HUES64 (cell line): ENCODE results near the gene DDI1. TPM values are rescaled to one million over a fixed set of nuclear protein-coding genes. Genes with fewer than 3 reads are reported as not detected.

ENCODE experiments used
- H3K27ac ChIP-seq: 2 replicates; pipeline ENCODE4 v1.7.0; 2013; ENCODE audit warnings: low read depth, low read length, inconsistent platforms
- H3K27me3 ChIP-seq: 2 replicates; pipeline ENCODE4 v1.6.1; 2013; ENCODE audit warnings: mild to moderate bottlenecking, low read length; ENCODE audit not compliant: insufficient read depth
- H3K36me3 ChIP-seq: 2 replicates; pipeline ENCODE4 v1.6.1; 2013; ENCODE audit warnings: mild to moderate bottlenecking, low read length; ENCODE audit not compliant: insufficient read depth
- H3K4me1 ChIP-seq: 2 replicates; pipeline ENCODE4 v1.6.1; 2013; ENCODE audit warnings: mild to moderate bottlenecking, low read length, moderate library complexity; ENCODE audit not compliant: insufficient read depth
- H3K4me3 ChIP-seq: 2 replicates; pipeline ENCODE4 v1.5.1; 2013; ENCODE audit warnings: mild to moderate bottlenecking, low read length, moderate library complexity
- H3K9ac ChIP-seq: 2 replicates; pipeline ENCODE4 v1.6.1; 2013; ENCODE audit warnings: mild to moderate bottlenecking, low read depth, low read length
- H3K9me3 ChIP-seq: 2 replicates; pipeline ENCODE4 v1.6.1; 2013; ENCODE audit warnings: low read depth, low read length; ENCODE audit not compliant: insufficient read depth
- WGBS: fragments of 150-250, 120-280 bp; methylation state at CpG from one replicate; pipeline ENCODE4 v1.1.7; 2013; ENCODE audit warnings: missing lambda C conversion rate; 5-methylcytosine and 5-hydroxymethylcytosine counted together
- polyA plus RNA-seq, 2 experiments: library from polyadenylated mRNA; stranded (reverse); fragments of 50-300 nt; gene quantifications; one replicate each; pipeline ENCODE4 v1.2.3, GENCODE V29; 2013

Gene DDI1
- not detected for polyA plus RNA-seq (2013, experiment 1 of 2)
- not detected for polyA plus RNA-seq (2013, experiment 2 of 2)

GRCh38 chr11:104036588-104036987 is at the start of gene DDI1:
TSS of gene DDI1 (plus strand) at chr11:104036640. CDS start at chr11:104036823, 183 bp downstream.
- WGBS = 98% methylated on average over 26 of the region's 26 CpGs
- H3K9me3 ChIP-seq = no peaks in the 10 kb centered on the region
- H3K36me3 ChIP-seq = no peaks in the 10 kb centered on the region
- no peaks in the 10 kb centered on the region for H3K27me3 ChIP-seq
- H3K9ac ChIP-seq = no peak within 1 kb of the TSS
- H3K4me3 ChIP-seq = no peak within 1 kb of the TSS
- H3K4me1 ChIP-seq = no peaks in the 10 kb centered on the region
- H3K27ac ChIP-seq = no peak within 1 kb of the TSS

GRCh38 chr11:103987629-103988594 is 48.5 kb upstream of the DDI1 start:
- peaks cover 4% of the 10 kb centered on the region; the same call in 1 of the 2 replicates for H3K4me1 ChIP-seq
- WGBS = 70% methylated on average over 8 of the region's 9 CpGs
- H3K9ac ChIP-seq = no peak overlapping the region
- H3K27ac ChIP-seq = no peak overlapping the region
- no peaks in the 10 kb centered on the region for H3K36me3 ChIP-seq
- H3K27me3 ChIP-seq = no peaks in the 10 kb centered on the region
- H3K4me3 ChIP-seq = no peak overlapping the region
- no peaks in the 10 kb centered on the region for H3K9me3 ChIP-seq

DNA sequence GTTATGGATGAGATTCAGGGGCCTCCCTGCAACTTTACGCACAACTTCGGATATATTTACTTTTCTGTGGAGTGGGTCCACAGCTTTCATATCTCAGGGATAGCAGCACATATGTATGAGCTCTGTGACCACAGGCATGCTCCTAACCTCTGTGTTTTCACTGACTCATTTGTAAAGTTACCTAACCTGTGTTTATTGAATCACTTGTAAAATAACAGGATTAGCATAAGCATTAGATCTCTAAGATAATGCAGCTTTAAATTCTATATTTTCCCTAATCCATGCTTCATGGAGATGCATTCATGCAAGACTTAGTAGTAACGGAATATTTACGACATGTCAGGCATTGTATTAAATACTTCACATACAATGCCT is 47.9 kb upstream of the DDI1 start:
- no peak overlapping the region for H3K27ac ChIP-seq
- no peaks in the 10 kb centered on the region for H3K27me3 ChIP-seq
- WGBS = 73% methylated on average over 4 of the region's 4 CpGs
- H3K9me3 ChIP-seq = no peaks in the 10 kb centered on the region
- H3K4me1 ChIP-seq = peaks cover 4% of the 10 kb centered on the region; the same call in 1 of the 2 replicates
- no peak overlapping the region for H3K9ac ChIP-seq
- H3K36me3 ChIP-seq = no peaks in the 10 kb centered on the region
- H3K4me3 ChIP-seq = no peak overlapping the region

- no peaks in the 10 kb centered on the region for H3K4me1 ChIP-seq
- no peak overlapping the region for H3K27ac ChIP-seq
- H3K9ac ChIP-seq = no peak overlapping the region
- no peaks in the 10 kb centered on the region for H3K27me3 ChIP-seq
- no peak overlapping the region for H3K4me3 ChIP-seq
- no peaks in the 10 kb centered on the region for H3K36me3 ChIP-seq
- no peaks in the 10 kb centered on the region for H3K9me3 ChIP-seq
Observed at GRCh38 chr11:103993507-103993906, 42.9 kb upstream of the DDI1 start.

GRCh38 chr11:103994094-103994493 is 42.3 kb upstream of the DDI1 start:
- Histone ChIP-seq H3K27ac (no peak overlapping the region), H3K9ac (no peak overlapping the region), H3K4me1 (no peaks in the 10 kb centered on the region), H3K36me3 (no peaks in the 10 kb centered on the region), H3K9me3 (no peaks in the 10 kb centered on the region), H3K27me3 (no peaks in the 10 kb centered on the region), H3K4me3 (no peak overlapping the region)
- WGBS = no CpG with 5 or more reads among the region's 1 CpG

DNA sequence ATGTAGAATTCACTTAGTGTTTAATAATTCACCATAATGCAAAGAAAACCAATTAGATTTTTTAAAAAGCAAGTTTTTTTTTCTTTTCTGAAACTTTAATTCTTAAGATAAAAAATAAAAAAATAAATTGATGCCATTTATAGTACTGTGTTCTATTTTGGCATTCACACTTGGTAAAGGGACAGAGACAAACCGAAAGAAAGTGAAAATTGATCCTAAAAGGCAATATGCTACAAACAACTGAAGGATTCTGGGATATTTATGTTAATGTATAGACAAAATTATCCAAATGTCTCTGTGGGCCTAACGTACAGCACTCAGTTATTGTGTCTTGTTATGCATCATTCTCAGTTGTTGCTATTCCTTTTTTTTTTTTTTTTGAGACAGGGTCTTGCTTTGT is 41.9 kb upstream of the DDI1 start:
- 84% methylated on average over 2 of the region's 2 CpGs for WGBS
- H3K4me3 ChIP-seq = no peak overlapping the region

GRCh38 chr11:103995896-103996295 is 40.5 kb upstream of the DDI1 start:
- Histone ChIP-seq H3K27ac (no peak overlapping the region), H3K4me3 (no peak overlapping the region), H3K36me3 (no peaks in the 10 kb centered on the region), H3K9ac (no peak overlapping the region), H3K27me3 (no peaks in the 10 kb centered on the region), H3K9me3 (no peaks in the 10 kb centered on the region), H3K4me1 (no peaks in the 10 kb centered on the region)
- WGBS = 89% methylated on average over 3 of the region's 4 CpGs

More for the DNA sequence above, 41.9 kb upstream of the DDI1 start:
- Histone ChIP-seq H3K4me1 (no peaks in the 10 kb centered on the region), H3K36me3 (no peaks in the 10 kb centered on the region), H3K27ac (no peak overlapping the region), H3K9me3 (no peaks in the 10 kb centered on the region), H3K27me3 (no peaks in the 10 kb centered on the region), H3K9ac (no peak overlapping the region)

DNA sequence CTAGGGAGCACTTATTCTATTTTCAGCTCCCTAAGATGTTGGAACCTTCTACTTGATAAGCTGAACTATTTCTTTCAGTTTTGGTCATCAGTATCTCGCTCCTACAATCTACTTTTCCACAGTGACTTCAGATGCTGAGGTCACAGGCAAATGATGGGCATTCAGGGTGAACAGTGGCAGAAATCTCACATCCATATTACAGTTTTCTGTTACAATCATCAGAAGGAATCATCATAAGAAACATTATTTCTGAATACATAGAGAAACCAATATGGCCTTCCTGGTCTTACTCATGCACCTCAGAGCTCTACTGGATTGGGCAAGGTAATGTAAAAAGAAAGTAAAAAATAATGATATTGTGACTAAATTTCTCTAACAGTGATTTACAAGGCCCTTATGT is 39.4 kb upstream of the DDI1 start:
- H3K9me3 ChIP-seq = no peaks in the 10 kb centered on the region
- H3K27ac ChIP-seq = no peak overlapping the region
- no peaks in the 10 kb centered on the region for H3K4me1 ChIP-seq
- H3K9ac ChIP-seq = no peak overlapping the region
- 95% methylated on average over 1 of the region's 1 CpG for WGBS
- H3K4me3 ChIP-seq = no peak overlapping the region
- no peaks in the 10 kb centered on the region for H3K36me3 ChIP-seq
- no peaks in the 10 kb centered on the region for H3K27me3 ChIP-seq

DNA sequence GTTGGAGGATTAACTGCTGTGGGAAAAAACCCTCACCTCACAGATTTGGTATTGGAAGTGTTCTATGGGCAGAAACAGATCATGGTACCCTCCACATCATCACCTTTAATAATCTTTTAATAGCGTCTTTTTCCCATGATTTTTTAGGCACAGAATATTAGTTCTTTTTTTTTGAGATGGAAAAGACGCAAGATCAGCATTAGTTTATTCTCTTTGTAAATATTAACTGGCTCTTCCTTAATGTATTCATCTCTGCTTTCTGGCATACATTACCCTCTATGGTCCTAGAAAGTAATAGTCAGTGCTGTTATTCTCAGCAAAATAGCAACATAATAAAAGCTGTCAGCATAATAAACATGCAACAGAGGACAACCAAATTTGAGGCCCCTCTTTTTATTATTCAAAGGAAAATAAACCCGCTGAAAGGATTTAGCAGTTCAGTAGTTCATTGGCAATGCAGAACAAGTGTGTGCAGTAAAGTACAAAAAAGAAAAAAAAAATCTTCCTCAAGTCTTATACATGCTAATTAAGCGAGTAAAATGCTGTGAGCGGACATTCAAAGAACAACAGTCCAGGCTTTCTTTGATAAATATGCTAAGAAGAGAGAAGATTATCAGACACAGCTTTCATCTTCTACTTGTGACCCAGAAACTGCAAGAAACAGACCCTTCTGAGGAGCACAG is 37.5 kb upstream of the DDI1 start:
- Histone ChIP-seq H3K9ac (no peak overlapping the region), H3K9me3 (no peaks in the 10 kb centered on the region), H3K36me3 (no peaks in the 10 kb centered on the region), H3K27ac (no peak overlapping the region), H3K27me3 (no peaks in the 10 kb centered on the region), H3K4me1 (no peaks in the 10 kb centered on the region), H3K4me3 (no peak overlapping the region)
- 100% methylated on average over 1 of the region's 5 CpGs for WGBS

DNA sequence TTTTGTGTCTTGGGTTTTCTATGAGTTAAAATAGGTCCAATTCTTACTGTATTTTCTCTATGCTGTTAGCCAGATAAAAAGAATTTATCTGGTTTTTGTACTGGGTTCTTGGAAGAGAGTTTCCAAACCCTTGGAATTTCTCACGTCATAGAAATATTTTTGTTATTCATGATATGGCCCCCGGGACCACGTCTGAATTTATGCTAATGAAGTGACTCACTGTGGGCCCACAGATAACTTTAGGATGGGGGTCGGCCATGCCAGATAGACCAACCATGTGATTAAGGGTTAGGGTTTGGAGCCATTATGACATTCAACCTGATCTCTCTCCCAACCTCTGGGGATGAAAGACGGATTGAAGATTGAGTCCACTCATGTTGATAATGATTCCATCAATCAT is 35.6 kb upstream of the DDI1 start:
- no peak overlapping the region for H3K9ac ChIP-seq
- WGBS = 80% methylated on average over 5 of the region's 5 CpGs
- no peak overlapping the region for H3K27ac ChIP-seq
- H3K9me3 ChIP-seq = no peaks in the 10 kb centered on the region
- no peaks in the 10 kb centered on the region for H3K36me3 ChIP-seq
- H3K27me3 ChIP-seq = no peaks in the 10 kb centered on the region
- H3K4me3 ChIP-seq = no peak overlapping the region
- no peaks in the 10 kb centered on the region for H3K4me1 ChIP-seq

- 94% methylated on average over 3 of the region's 3 CpGs for WGBS
- Histone ChIP-seq H3K27ac (no peak overlapping the region), H3K4me1 (no peaks in the 10 kb centered on the region), H3K27me3 (no peaks in the 10 kb centered on the region), H3K9me3 (no peaks in the 10 kb centered on the region), H3K36me3 (no peaks in the 10 kb centered on the region), H3K9ac (no peak overlapping the region), H3K4me3 (no peak overlapping the region)
Observed at GRCh38 chr11:104001561-104002056, 34.8 kb upstream of the DDI1 start.
